Stimulated activated CD4-positive, alpha-beta T cell treated with anti-CD3 and anti-CD28 coated beads, Interleukin-15, amount 100 ng/mL, for 24 hours (primary cell): ENCODE results near the gene TRIM65.
A peak's percentile ranks its signal among the peaks of the same experiment; 100 is the strongest.
"Not testable (repeated sequence)": the region's sequence is repeated elsewhere in the genome, so short reads cannot be mapped to it uniquely, and the experiment has no call there.

Experiments
- DNase-seq: peaks from one replicate; pipeline ENCODE4 v3.0.0-alpha.2; 2020

The TRIM65 gene

GRCh38 chr17:75875182-75875939 lies 21.4 kb downstream of the TRIM65 start:
- DNase-seq: no peak

GRCh38 chr17:75874323-75875181 lies 22.2 kb downstream of the TRIM65 start:
- no peak for DNase-seq

- DNase-seq: no peak
Observed at GRCh38 chr17:75873587-75874322, 23.0 kb downstream of the TRIM65 start.

- DNase-seq: peak; percentile 46
Observed at GRCh38 chr17:75872434-75873351, 24.1 kb downstream of the TRIM65 start.

GRCh38 chr17:75870228-75870627 lies 26.5 kb downstream of the TRIM65 start:
- DNase-seq: not testable (repeated sequence)

- no peak for DNase-seq
Observed at GRCh38 chr17:75869282-75870141, 27.2 kb downstream of the TRIM65 start.

- not testable (repeated sequence) for DNase-seq
Observed at GRCh38 chr17:75868730-75869281, 27.9 kb downstream of the TRIM65 start.

GRCh38 chr17:75865404-75866188 lies 31.2 kb downstream of the TRIM65 start:
- not testable (repeated sequence) for DNase-seq

GRCh38 chr17:75864887-75865286 lies 31.9 kb downstream of the TRIM65 start:
- not testable (repeated sequence) for DNase-seq

- DNase-seq: peak; percentile 50
Observed at GRCh38 chr17:75864448-75864871, 32.3 kb downstream of the TRIM65 start.

- DNase-seq: no peak
Observed at GRCh38 chr17:75861927-75862317, 34.8 kb downstream of the TRIM65 start.

- not testable (repeated sequence) for DNase-seq
Observed at GRCh38 chr17:75859358-75859757, 37.4 kb downstream of the TRIM65 start.

GRCh38 chr17:75856062-75856756 lies 40.5 kb downstream of the TRIM65 start:
- no peak for DNase-seq

- DNase-seq: peak; percentile 98
Observed at GRCh38 chr17:75855310-75856061, 41.3 kb downstream of the TRIM65 start, which contains the start of gene WBP2. Gene WBP2 (minus strand): TSS chr17:75855335. CDS start chr17:75855297, 38 bp downstream.

- no peak for DNase-seq
Observed at GRCh38 chr17:75854881-75855309, 41.9 kb downstream of the TRIM65 start.

GRCh38 chr17:75854101-75854748 lies 42.5 kb downstream of the TRIM65 start:
- no peak for DNase-seq

GRCh38 chr17:75853433-75853832 lies 43.3 kb downstream of the TRIM65 start:
- no peak for DNase-seq

GRCh38 chr17:75851693-75851991 lies 45.1 kb downstream of the TRIM65 start:
- DNase-seq: not testable (repeated sequence)
